Cardiac fibroblast (primary cell): Measurements from ENCODE around the gene TMEM182.

ENCODE experiments used
- DNase-seq, 2 donors: peaks; one replicate each; pipeline versions ENCODE4 v3.0.0 to v3.0.0-alpha.2; 2010; ENCODE audit warnings: low read depth in 2 of 2
- H3K4me3 ChIP-seq, 2 donors: replicated peaks in 1 of 2; 1 replicate in 1 of 2; 2 replicates in 1 of 2; pipeline ENCODE4 v1.5.1; 2011; ENCODE audit warnings: low read depth in 2 of 2, low read length in 2 of 2, mild to moderate bottlenecking in 2 of 2, moderate library complexity in 1 of 2
- TF ChIP-seq, protein P1 (sequence below): IDR thresholded peaks from one replicate; pipeline ENCODE4 v1.5.1; 2011; ENCODE audit warnings: low read depth, mild to moderate bottlenecking, low read length, inconsistent platforms

The TMEM182 gene

DNA sequence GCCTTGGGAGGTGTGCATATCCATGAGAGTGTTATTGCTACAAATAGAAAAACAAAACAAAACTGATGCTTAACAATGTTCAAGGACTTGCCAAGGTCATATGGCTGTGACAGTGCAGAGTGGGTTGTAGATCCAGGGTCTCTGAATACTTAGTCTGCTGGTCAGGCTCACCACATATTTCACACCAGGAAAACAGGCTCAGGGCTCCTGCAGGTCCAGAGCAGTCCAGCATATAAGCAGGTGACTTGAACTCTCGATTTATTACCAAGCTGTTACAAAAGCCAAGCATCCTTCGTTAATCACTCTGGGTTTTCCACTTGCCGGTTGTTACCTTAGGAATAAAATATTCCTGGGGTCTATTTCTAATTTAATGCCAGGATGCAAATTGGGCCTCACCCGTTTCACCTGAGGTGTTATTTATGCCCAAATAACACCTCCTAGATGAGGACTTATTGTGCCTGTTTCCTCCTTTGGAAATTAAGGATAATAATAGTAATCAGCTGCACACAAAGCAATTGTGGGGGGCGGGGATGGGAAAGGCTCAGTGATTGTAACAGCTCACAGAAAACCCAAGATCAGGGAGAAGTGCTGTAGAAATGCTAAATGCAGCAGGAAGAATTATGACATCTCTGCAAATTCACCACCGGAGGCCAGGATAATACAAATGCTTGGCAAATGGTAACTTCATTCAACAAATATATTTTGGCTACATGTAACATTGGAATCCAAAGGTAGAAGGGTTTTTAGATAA, 72.9 kb downstream of the TMEM182 start:
- TF ChIP-seq, protein P1, sequence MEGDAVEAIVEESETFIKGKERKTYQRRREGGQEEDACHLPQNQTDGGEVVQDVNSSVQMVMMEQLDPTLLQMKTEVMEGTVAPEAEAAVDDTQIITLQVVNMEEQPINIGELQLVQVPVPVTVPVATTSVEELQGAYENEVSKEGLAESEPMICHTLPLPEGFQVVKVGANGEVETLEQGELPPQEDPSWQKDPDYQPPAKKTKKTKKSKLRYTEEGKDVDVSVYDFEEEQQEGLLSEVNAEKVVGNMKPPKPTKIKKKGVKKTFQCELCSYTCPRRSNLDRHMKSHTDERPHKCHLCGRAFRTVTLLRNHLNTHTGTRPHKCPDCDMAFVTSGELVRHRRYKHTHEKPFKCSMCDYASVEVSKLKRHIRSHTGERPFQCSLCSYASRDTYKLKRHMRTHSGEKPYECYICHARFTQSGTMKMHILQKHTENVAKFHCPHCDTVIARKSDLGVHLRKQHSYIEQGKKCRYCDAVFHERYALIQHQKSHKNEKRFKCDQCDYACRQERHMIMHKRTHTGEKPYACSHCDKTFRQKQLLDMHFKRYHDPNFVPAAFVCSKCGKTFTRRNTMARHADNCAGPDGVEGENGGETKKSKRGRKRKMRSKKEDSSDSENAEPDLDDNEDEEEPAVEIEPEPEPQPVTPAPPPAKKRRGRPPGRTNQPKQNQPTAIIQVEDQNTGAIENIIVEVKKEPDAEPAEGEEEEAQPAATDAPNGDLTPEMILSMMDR: no peak

DNA sequence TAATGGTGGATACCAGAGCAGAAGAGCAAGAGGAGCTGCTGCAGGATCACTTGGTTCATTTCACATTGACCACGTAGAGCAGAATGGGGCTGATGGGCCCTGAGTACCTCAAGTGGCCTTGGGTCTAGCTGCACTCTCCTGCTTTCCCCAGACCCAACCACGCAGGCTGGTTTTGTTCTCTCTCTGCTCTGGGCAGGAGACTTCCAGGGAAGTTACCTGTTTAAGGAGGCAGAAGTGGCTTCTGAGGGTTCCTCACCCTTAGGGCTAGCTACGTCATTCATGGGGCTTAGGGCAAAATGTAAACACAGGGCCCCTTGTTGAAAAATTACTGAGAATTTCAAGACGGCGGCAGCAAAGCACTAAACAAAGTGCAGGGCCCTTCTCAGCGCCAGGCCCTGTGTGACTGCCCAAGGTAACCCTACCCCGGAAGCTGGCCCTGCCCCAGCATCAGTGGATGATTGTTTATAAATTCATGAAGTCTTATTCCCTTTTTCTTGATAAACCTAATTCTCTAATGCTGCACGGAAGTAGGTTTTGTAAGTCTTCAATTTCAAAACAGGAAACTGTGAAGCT, 75.9 kb downstream of the TMEM182 start:
- TF ChIP-seq, protein P1: no peak
- H3K4me3 ChIP-seq: no peak overlapping the region
- DNase-seq: no peak

More for the DNA sequence above, 72.9 kb downstream of the TMEM182 start:
- no peak overlapping the region for H3K4me3 ChIP-seq
- DNase-seq: no peak

DNA sequence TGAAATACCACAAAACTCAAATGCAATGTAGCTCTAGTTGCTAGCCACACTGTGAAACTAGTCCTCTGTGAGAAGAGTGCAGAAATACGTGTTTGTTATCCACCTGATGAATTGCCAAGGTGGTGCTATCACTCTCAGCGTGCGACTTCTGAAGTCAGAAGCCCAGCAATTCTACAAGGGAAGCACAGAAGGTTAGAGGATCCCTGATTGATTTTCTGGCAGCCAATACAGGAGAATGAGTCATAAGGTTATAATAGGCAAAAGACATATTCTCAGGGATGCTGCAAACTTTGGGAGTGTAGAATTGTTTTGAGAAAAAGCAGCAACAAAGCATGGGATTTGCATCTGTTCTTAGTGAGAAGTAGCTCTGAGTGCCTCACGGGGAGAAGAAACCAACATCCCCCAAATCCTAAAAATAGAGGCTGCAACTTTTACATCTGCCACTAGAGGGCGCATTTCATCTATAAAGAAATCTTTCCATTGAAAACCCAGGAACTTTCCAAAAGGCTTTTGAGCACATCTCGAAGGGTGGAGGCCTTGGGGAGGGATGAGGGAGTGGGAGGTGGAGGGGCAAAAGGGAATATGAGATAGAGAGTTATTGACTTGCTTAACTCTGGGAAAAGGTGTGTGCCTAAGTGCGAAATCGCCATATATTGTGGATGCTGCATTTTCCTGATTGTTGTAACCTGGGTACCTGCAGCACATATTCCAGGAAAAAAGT, 78.0 kb downstream of the TMEM182 start:
- H3K4me3 ChIP-seq: no peak overlapping the region
- TF ChIP-seq, protein P1: peak; percentile 66
- peak; percentile 50 to 61 for DNase-seq

DNA sequence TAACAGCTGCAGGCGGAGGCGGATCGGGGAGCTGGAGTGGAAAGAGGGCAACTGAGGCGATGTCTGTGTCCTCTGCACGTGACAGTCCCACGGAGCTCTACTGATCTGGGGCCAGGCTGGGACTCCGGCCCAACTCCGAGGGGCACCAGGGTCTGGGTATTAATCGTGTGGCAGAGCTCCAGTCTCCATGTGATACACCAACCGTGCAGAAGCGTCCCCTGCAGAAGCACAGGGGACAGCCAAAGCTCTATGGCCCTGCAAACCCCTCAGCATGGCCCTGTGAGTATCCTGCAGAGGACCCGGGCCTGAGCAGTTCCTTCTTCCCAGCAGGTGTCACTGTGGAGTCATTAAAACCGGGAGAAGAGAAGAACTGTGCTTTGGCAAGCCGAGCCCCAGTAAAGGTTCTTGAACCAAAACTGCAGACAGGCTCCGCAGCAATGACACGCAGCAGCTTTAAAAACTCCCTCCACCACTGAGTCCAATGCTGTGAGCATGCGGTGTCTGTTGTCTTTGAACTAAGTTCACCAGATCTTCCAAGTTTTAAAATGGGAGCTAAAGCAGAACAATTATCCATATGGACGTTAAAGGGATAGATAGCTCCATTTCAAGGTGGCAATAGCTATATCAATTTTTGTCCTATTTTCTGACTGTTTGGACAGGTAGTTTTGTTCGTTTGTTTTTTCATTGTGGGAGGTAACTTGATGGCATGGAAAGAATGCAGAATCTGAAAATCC, 79.4 kb downstream of the TMEM182 start:
- DNase-seq: peak; percentile 61 to 64
- TF ChIP-seq, protein P1: peak; percentile 70
- H3K4me3 ChIP-seq: no peak overlapping the region

DNA sequence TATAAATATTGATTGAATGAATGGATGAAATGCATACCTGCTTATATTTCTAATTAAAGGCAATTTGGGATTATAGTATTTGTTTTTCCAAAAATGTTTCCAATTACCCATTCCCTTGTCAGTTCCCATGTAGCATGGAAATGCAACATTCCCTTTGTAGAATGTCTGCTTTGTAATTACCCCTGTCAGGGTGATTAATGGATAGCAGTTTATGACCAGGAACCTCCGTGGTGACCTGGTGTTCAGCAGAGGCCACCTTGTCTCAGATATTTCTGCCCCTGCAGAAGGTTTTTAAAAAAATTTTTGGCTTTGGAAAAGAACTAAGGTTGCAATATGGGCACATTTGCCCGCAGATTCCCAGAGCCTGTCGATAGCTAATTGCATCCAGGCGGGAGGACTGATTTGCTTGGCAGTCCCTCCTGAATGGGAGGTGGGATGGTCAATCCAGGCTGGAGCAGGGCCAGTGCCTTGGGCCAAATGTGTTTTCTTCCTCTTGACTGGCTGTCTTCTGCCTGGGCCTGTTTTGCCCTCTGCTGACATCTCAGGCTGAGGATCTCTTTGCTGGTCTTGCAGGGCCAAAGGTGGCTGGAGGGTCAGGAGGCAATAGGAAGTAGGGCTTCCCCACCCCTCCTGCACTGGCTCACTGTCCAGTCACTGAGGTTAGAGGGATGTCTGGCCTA, 82.1 kb downstream of the TMEM182 start:
- DNase-seq: no peak
- no peak overlapping the region for H3K4me3 ChIP-seq
- TF ChIP-seq, protein P1: no peak

DNA sequence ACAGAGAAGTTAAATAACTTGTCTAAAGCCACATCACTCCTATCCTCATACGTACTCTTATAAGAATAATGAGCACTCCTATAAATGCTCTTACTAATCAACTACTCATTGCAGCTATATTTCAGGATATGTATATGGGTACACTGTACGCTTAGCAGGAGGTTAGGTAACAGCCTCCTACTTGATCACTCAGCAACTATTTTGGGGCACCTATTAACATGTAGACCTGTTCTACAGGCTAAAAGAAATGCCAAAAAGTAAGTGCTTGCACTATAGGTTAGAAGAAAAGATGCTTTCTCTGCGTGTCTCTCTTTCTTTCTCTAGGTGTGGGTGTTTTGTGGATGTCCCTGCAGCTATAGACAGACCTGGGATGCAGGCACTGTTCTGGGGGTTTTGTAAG, 83.1 kb downstream of the TMEM182 start:
- DNase-seq: no peak
- no peak overlapping the region for H3K4me3 ChIP-seq
- TF ChIP-seq, protein P1: no peak
